GM18519 (cell line): Measurements from ENCODE around the gene SRRM2.

Experiments used
- ATAC-seq: cut with Tn5 transposase; IDR thresholded peaks from one replicate; pipeline ENCODE4 v1.9.1; 2021; ENCODE audit warnings: mild to moderate bottlenecking, moderate library complexity; ENCODE audit not compliant: unreplicated experiment, low FRiP score

The SRRM2 gene

DNA sequence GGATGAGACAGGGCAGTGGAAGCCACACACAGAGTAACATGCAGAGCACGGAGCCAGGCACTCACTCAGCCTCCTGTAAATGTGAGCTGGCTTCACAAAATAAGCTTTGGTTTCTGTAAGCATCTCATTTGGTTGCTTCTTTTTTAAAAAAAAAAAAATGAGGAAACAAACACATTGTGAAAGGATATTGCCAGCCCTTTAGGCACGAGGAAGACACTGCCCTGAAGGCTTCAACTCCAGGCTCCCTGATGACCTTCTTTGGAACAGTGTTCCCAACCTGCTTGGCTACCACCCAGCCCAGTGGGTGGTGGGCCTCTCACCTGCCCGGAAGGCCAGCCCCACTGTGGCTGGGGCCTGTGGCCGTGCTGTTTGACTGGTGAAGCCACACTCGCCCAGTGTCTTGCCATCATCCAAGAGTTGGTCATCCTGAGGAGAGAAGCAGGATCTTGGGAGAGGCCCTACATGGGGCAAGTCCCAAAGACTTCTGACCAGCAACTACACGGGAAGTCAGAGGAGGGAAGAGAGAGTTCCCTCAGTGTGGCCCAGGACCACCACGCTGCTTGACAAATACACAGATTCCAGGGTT, 22.8 kb downstream of the SRRM2 start:
- ATAC-seq = no peak

DNA sequence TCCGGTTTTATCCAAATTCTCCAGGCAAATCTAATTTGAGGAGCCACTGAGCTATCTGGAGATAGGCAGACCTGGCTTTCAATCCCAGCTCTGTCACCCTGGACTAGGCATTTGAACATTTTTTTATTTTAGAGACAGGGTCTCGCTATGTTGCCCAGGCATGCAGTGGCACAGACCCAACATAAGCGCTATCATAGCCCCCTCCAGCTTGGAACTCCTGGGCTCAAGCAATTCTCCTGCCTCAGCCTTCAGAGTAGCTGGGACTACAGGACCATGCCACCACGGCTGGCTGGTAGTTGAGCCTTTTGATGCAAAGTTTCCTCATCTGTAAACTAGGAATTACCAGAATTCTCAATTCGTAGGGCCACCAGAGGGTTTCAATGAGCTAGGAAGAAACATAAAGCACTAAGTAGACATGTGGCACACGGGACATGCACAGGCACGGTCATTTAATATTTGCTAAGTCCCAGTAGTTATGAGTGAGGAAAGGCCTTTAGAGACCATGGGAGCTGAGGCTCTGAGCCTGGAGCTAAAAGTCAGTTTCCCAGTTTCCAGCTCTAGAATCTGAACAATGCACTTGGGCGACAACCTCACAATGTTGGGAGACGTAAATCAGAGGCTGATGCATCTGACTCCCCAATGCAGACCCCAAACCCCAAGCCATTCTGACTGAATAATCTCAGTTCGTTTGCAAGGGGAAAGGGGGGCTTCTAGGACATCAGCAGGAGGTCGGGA, 23.5 kb downstream of the SRRM2 start:
- no peak for ATAC-seq

DNA sequence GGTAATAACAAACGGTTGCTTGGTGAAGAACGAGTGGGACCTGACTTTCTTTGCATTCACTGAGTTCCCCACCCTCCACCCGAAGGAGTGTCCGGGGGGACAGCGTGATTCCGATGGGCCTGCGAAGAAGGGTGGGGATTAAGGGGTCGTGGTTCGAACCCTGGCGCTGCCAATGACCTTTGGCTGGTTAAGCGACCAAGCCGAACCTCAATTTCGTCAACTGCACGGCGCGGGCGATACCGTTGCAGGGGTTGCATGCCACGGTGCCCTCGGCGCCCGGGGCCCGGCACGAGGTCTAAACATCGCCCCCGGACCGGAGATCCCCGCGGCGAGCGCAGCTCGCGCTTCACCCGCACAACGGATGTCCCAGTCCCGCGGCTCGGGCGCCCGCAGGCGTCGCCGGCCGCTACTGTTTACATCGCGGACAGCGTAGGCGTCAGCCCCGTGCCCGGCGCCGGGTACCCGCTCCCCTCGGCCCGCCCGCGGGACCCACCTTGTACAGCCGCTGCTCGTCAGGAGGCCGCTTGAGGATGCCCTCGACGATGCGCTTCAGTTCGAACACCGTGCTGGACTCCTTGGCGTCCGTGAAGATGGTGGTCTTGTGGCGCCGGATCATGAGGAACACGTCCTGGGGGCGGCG, 24.2 kb downstream of the SRRM2 start:
- peak; percentile 18 for ATAC-seq

DNA sequence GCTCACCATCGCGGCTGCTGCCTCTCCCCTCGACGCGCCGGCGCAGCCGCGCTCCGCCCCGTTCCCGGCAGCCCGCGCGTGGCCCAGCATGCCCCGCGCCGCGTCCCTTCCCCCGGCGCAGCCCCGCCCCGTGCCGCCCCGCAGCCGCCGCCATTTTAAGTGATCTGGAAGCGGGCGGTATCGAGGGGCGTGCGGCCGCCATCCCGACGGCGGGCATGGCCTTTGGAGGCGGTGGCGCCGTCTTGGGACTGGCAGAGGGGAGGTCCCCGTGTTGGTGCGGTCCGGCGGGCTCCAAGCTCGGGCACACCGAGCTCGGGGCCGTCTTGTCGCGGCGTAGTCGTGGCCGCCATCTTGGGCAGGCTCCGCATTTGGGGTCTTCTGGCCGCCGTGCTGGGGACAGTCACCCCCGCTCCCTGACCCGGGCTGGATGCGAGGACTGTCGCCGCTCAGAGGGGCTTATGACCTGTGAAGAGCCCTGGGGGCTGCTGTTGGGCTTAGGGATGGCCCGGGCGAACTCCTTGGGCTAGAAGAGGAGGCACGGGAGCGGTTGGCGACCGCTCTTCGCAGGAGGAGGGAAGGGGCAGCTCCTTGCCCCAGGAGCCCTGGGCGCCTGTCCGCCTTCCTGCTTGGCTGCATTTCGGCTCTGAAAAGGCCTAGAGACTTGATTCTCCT, 24.9 kb downstream of the SRRM2 start, which contains the start of gene ELOB:
TSS of gene ELOB (minus strand) at position 50 of the 672 bp plus-strand sequence. CDS start at position 9, 41 bp downstream.
- ATAC-seq = peak; percentile 43

GRCh38 chr16:2777903-2778629, 25.6 kb downstream of the SRRM2 start:
- no peak for ATAC-seq

DNA sequence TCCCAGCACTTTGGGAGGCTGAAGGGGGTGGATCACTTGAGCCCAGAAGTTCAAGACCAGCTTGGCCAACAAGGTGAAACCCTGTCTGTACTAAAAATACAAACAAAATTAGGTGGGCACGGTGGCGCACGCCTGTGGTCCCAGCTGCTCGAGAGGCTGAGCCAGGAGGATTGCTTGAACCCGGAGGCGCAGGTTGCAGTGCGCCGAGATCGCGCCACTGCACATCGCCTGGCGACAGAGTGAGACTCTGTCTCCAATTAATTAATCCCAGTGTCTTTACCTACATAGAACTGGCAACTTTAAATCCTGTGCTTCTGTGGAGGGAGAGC, 26.2 kb downstream of the SRRM2 start:
- no peak for ATAC-seq

- ATAC-seq = no peak
These were observed 26.9 kb downstream of the SRRM2 start for GRCh38 chr16:2779151-2779920.

DNA sequence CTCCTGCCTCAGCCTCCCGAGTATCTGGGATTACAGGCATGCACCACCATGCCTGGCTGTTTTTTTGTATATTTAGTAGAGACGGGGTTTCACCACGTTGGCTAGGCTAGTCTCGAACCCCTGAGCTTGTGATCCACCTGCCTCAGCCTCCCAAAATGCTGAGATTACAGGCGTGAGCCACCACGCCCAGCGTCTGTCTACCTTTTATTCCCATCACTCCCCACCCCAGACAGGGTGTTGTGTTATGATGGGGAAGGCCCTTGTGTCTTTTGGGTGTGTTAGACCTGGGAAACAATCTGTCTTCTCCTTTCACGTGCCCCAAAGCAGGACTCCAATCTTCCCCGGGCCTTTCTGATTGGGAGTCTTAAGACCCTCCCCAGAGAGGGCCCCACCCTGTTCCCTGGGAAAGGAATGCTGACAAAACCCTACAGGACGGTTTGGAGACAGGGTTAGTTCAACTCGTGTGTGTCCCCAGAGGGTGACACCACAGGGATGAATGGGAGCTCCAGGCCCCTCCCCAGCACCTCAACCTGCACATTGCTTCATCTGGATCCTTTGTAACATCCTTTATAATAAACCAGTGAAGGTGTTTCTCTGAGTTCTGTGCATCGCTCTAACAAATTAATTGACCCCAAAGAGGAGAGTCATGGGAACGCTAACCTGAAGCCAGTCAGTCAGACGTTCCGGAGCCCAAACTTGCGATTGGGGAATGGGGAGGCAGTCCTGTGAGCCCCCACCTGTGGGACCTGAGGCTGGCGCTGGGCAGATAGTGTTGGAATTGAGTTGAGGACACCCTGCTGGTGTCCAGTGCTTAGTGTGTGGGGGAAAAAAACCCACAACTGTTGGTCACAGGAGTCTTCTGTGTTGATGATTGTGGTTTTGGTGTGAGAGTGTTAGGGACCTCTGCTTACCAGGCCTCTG, 27.8 kb downstream of the SRRM2 start:
- ATAC-seq = no peak

GRCh38 chr16:2782583-2783351, 30.3 kb downstream of the SRRM2 start:
- no peak for ATAC-seq

GRCh38 chr16:2783581-2784357, 31.3 kb downstream of the SRRM2 start:
- no peak for ATAC-seq

GRCh38 chr16:2784358-2785100, 32.1 kb downstream of the SRRM2 start:
- no peak for ATAC-seq

- ATAC-seq = no peak
These were observed 32.9 kb downstream of the SRRM2 start for GRCh38 chr16:2785101-2785991.

DNA sequence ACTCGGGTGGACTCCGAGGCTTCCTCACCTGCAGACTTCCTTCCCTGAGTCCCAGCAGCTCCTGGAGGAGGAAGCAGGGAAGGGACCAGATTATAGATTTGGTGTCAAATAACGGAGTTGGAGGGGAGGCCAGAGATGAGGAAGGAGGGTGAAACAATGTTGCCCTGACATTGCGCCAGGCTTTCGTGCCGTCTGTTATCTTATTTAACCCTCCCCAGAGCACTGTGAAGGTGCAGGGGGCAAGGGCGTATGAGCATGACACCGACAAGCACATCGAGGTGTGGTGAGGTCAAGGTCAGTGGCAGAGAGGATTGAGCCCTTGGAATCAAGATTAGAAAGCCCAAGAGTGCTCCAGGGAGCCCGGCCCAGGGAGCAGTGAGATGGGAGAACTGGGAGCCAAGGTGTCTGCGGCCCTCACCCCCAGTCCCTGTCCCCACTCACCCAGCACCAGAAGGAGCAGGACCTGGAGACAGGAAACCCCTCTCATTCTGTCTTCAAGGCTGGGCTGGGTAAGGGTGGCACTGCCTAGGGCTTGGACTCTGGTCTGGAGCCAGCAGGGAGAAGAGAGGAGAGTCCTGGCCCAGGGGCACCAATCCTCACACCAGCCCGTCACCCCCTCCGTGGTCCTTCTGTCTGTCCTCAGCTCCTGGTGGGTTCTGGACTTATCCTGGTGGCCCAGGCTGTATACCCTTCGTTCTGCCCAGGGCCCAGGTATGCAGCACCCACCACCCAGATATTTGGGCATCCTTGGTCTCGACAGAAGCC, 33.8 kb downstream of the SRRM2 start:
- no peak for ATAC-seq

GRCh38 chr16:2786826-2787151, 34.4 kb downstream of the SRRM2 start:
- no peak for ATAC-seq

DNA sequence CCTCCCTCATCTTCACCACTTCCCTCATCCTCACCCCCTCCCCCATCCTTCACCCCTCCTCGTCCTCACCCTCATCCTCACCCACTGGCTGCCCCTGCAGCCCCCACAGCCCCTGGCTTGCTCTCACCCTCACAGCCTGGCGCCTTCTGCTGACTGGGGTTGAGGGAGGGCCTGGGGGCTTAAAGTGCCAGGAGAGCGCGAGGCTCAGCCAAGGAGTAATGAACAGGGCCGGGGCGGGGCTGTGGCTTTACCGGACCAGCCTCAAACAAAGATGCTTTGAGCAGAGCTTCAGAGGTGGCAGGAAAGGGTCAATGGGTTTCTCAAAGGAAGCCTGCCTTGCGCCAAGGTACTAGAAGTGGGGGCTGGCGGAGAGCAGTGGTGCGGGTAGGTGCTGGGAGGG, 35.0 kb downstream of the SRRM2 start, which contains the start of gene PRSS33:
TSS of gene PRSS33 (minus strand) at position 155 of the 400 bp plus-strand sequence. CDS start 1,013 bp downstream, outside the sequence.
- no peak for ATAC-seq
